Stimulated activated CD4-positive, alpha-beta T cell treated with anti-CD3 and anti-CD28 coated beads, Interleukin-2, amount 100 ng/mL, for 24 hours (primary cell): ENCODE data around the gene FOXO4.

Experiments used
- DNase-seq, 2 donors: peaks; one replicate each; pipeline ENCODE4 v3.0.0-alpha.2; 2020

Gene FOXO4

DNA sequence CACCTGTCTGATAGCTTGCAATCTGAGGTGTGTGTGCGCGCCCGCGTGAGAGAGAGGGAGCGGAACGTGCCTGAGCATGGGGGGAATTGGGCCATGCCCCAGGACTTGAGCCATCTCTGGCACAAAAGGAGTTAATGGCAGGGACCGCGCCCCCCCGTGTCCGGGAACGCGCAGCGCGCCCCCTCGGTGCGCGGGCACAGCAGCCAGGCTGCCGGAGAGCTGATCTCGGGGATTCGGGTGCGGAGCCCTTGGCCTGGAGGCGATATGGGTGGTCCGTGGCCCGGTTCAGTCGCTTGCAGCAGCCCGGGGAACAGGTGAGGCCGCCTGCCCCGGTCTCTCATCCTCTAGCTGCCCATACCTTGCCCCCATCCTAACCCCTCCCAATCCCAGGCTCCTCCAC is 49.0 kb downstream of the FOXO4 start, which contains the start of gene NLGN3:
NLGN3 (plus strand) TSS at position 191 of the 400 bp plus-strand sequence. CDS start 2,909 bp downstream, outside the sequence.
- no peak for DNase-seq

GRCh38 chrX:71147496-71148277 is 52.0 kb downstream of the FOXO4 start:
- no peak for DNase-seq

DNA sequence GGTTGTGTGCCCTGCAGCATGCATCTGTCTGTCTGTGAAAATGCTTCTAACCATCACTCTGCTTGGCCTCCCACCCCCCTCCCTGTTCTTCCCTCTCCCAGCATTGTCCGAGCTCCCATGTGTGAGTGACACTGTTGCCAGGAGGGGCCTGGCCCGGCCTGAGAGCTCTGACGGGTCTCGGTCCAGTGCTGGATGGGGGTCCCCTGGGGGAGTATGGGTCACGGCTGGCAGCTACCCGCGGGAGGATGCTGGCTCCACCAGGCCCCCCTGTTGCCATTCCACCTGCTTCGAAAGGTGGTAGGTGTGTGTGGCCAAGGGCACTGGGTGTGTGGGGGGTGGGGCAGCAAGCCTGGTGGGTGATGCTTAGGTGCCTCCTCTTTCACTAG is 52.6 kb downstream of the FOXO4 start:
- no peak for DNase-seq

GRCh38 chrX:71151366-71151765 is 55.7 kb downstream of the FOXO4 start:
- DNase-seq: no peak
